Kidney epithelial cell (primary cell): ENCODE measurements around the gene TMC1. TPM values are rescaled to one million over a fixed set of nuclear protein-coding genes. Genes with fewer than 3 reads are reported as not detected.

Experiments used
- DNase-seq: peaks from one replicate; pipeline ENCODE4 v3.0.0-alpha.2; 2010; ENCODE audit warnings: low read depth
- H3K27me3 ChIP-seq: 2 replicates; pipeline ENCODE4 v1.6.0; 2011; ENCODE audit warnings: low read length; ENCODE audit not compliant: control insufficient read depth, insufficient read depth
- H3K36me3 ChIP-seq: 2 replicates; pipeline ENCODE4 v1.5.1; 2011; ENCODE audit warnings: low read length; ENCODE audit not compliant: control insufficient read depth, insufficient read depth
- H3K4me3 ChIP-seq: 2 replicates; pipeline ENCODE4 v1.5.1; 2011; ENCODE audit warnings: low read depth, mild to moderate bottlenecking, control low read depth, low read length
- total RNA-seq: library from RNA; depleted of rRNA; stranded (reverse); fragments of >200 nt; gene quantifications from 2 replicates; pipeline ENCODE4 v1.2.3, GENCODE V29; 2015
- TF ChIP-seq, protein P1 (sequence below): IDR thresholded peaks from 2 replicates; pipeline ENCODE4 v1.5.1; 2011; ENCODE audit warnings: mild to moderate bottlenecking, moderate library complexity, low read length, control low read depth, inconsistent platforms; ENCODE audit not compliant: insufficient read depth, poor library complexity, severe bottlenecking

The TMC1 gene
- total RNA-seq, 1 donor from 2014 or later: not detected

- Histone ChIP-seq H3K4me3 (no peak overlapping the region), H3K27me3 (no peaks in the 10 kb centered on the region), H3K36me3 (no peaks in the 10 kb centered on the region)
- DNase-seq: no peak
- TF ChIP-seq, protein P1, sequence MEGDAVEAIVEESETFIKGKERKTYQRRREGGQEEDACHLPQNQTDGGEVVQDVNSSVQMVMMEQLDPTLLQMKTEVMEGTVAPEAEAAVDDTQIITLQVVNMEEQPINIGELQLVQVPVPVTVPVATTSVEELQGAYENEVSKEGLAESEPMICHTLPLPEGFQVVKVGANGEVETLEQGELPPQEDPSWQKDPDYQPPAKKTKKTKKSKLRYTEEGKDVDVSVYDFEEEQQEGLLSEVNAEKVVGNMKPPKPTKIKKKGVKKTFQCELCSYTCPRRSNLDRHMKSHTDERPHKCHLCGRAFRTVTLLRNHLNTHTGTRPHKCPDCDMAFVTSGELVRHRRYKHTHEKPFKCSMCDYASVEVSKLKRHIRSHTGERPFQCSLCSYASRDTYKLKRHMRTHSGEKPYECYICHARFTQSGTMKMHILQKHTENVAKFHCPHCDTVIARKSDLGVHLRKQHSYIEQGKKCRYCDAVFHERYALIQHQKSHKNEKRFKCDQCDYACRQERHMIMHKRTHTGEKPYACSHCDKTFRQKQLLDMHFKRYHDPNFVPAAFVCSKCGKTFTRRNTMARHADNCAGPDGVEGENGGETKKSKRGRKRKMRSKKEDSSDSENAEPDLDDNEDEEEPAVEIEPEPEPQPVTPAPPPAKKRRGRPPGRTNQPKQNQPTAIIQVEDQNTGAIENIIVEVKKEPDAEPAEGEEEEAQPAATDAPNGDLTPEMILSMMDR: no peak
Measured at GRCh38 chr9:72627956-72628540, 106.6 kb downstream of the TMC1 start.

DNA sequence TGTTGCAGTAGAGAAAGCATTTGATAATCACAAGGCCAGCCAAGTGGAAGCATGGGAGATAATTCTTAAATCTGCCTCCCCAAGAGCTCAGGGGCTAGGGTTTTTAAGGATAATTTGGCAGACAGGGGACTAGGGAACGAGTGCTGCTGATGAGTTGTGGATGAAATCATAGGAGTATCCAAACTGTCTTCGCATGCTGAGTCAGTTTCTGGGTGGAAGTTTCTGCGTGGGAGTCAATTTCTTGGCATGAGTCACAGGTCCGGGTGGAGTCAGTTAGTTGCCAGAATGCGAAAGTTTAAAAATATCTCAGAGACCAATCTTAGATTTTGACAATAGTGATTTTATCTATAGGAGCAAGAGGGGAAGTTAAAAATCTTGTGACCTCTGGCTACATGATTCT, 112.6 kb downstream of the TMC1 start:
- TF ChIP-seq, protein P1: no peak
- Histone ChIP-seq H3K36me3 (no peaks in the 10 kb centered on the region), H3K27me3 (no peaks in the 10 kb centered on the region), H3K4me3 (no peak overlapping the region)
- no peak for DNase-seq

DNA sequence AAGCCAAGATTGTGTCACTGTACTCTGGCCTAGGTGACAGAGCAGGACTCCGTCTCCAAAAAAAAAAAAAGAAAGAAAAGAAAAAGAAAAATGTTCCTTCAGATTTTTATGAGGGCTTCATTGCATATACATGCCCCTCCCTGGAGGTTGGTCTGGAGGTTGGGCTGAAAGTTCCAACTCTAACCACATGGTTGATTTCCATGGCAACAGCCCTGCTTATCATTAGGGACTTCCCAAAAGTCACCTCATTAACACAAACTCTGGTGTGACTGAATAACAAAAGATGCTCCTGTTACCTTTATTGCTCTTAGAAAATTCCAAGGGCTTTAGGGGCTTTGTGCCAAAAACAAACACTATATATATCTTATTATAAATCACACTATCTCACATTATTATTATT, 113.8 kb downstream of the TMC1 start:
- H3K27me3 ChIP-seq: no peaks in the 10 kb centered on the region
- no peak overlapping the region for H3K4me3 ChIP-seq
- no peaks in the 10 kb centered on the region for H3K36me3 ChIP-seq
- TF ChIP-seq, protein P1: no peak
- no peak for DNase-seq

DNA sequence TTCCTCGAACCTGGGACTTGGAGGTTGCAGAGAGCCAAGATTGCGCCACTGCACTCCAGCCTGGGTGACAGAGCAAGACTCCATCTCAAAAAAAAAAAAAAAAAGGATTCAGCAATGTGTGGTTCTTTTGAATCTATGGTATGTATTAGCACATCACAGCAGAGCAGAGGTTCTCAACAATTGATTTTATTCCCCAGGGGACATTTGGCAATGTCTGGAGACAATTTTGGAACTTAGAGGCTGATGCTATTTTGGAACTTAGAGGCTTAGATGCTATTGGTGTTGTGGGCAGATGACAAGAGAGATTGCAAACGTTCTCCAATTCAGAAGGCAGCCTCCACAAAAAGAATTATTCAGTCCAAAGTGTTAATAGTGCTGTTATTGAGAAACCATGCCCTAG, 115.2 kb downstream of the TMC1 start:
- TF ChIP-seq, protein P1: no peak
- Histone ChIP-seq H3K4me3 (no peak overlapping the region), H3K27me3 (no peaks in the 10 kb centered on the region), H3K36me3 (no peaks in the 10 kb centered on the region)
- DNase-seq: no peak

GRCh38 chr9:72643651-72644050, 122.2 kb downstream of the TMC1 start:
- H3K36me3 ChIP-seq: no peaks in the 10 kb centered on the region
- no peak for DNase-seq
- no peaks in the 10 kb centered on the region for H3K27me3 ChIP-seq
- no peak overlapping the region for H3K4me3 ChIP-seq
- TF ChIP-seq, protein P1: no peak

DNA sequence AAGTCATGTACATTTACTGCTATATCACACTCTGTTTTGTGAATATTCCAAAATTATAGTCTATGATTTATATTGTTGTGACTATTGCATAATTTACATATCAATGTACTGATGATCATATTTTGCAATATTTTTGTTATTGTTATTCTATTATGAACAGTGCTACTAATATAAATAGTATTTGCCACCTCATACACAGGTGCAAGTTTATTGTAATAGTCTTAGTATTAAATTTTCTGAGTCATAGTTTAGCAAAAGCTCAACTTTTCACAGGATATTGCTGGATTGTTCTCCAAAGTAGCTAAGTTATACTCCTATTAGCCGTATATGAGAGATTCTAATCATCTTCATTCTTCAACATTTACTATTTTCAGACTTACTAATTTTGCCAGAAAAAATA, 124.7 kb downstream of the TMC1 start:
- TF ChIP-seq, protein P1: no peak
- H3K27me3 ChIP-seq: no peaks in the 10 kb centered on the region
- no peak for DNase-seq
- H3K36me3 ChIP-seq: no peaks in the 10 kb centered on the region
- no peak overlapping the region for H3K4me3 ChIP-seq
